Gastroesophageal sphincter (tissue), 4 donors: ENCODE results near the gene CBX7. TPM values are rescaled to one million over a fixed set of nuclear protein-coding genes. Genes with fewer than 3 reads are reported as not detected.

ENCODE experiments used
- ATAC-seq: fragments of 150-250 bp; one replicate; pipeline ENCODE4 v1.9.1; 2016; ENCODE audit warnings: mild to moderate bottlenecking, moderate library complexity
- H3K27ac ChIP-seq, 4 donors: fragments of 200-600 bp; sonication (generic) in 3 of 4; 1 replicate in 3 of 4; 2 replicates in 1 of 4; pipeline ENCODE4 v1.5.1; 2016 to 2019
- H3K27me3 ChIP-seq: fragments of 200-600 bp; sonication (generic); one replicate; pipeline ENCODE4 v1.5.1; 2019
- H3K36me3 ChIP-seq, 2 donors: fragments of 200-600 bp; sonication (generic); one replicate each; pipeline ENCODE4 v1.5.1; 2019; ENCODE audit warnings: control low read depth in 1 of 2
- H3K4me1 ChIP-seq, 3 donors: fragments of 200-600 bp; sonication (generic); 1 replicate in 2 of 3; 2 replicates in 1 of 3; pipeline ENCODE4 v1.5.1; 2016 to 2019; ENCODE audit warnings: control low read depth in 2 of 3
- H3K4me3 ChIP-seq, 2 donors: fragments of 200-600 bp; sonication (generic); one replicate each; pipeline ENCODE4 v1.5.1; 2019; ENCODE audit warnings: mild to moderate bottlenecking in 1 of 2, moderate library complexity in 1 of 2
- H3K9me3 ChIP-seq, 3 donors: fragments of 200-600 bp; sonication (generic); one replicate each; pipeline ENCODE4 v1.5.1; 2017 to 2019; ENCODE audit warnings: control low read depth in 2 of 3
- EP300 ChIP-seq: sonication (generic); formaldehyde crosslinking; IDR thresholded peaks from one replicate; pipeline ENCODE4 v1.6.1; 2017; ENCODE audit warnings: antibody characterized with exemption, mild to moderate bottlenecking
- POLR2A ChIP-seq, 2 donors: fragments of 450-650 bp; IDR thresholded peaks; one replicate each; pipeline ENCODE4 v1.6.1; 2017; ENCODE audit warnings: antibody characterized with exemption in 2 of 2, mild to moderate bottlenecking in 2 of 2, moderate library complexity in 1 of 2
- POLR2AphosphoS5 ChIP-seq: sonication (generic); formaldehyde crosslinking; IDR thresholded peaks from one replicate; pipeline ENCODE4 v1.6.1; 2017; ENCODE audit warnings: antibody characterized with exemption
- WGBS, 2 donors: methylation state at CpG; one replicate each; pipeline ENCODE4 v1.1.5; 2018; ENCODE audit warnings: low coverage in 1 of 2; 5-methylcytosine and 5-hydroxymethylcytosine counted together
- total RNA-seq, 4 donors: library from RNA; depleted of rRNA; stranded (reverse); fragments of >200 nt; gene quantifications; one replicate each; pipeline ENCODE4 v1.1.0, GENCODE V29; 2016
- TF ChIP-seq, protein P1 (sequence below), 4 experiments: fragments of 200-600 bp in 2 of 4; fragments of 450-650 bp in 2 of 4; sonication (generic) in 1 of 4; IDR thresholded peaks; one replicate each; pipeline ENCODE4 v1.5.1; 2017 to 2019; ENCODE audit warnings: antibody characterized with exemption in 4 of 4, mild to moderate bottlenecking in 2 of 4, moderate library complexity in 2 of 4

The CBX7 gene
- total RNA-seq, 4 donors from 2014 or later: 102 to 223 (median 171) TPM

- TF ChIP-seq POLR2A (IDR thresholded peaks at IDR 0.05) (no peak), POLR2AphosphoS5 (no peak), EP300 (no peak)
- TF ChIP-seq, protein P1, sequence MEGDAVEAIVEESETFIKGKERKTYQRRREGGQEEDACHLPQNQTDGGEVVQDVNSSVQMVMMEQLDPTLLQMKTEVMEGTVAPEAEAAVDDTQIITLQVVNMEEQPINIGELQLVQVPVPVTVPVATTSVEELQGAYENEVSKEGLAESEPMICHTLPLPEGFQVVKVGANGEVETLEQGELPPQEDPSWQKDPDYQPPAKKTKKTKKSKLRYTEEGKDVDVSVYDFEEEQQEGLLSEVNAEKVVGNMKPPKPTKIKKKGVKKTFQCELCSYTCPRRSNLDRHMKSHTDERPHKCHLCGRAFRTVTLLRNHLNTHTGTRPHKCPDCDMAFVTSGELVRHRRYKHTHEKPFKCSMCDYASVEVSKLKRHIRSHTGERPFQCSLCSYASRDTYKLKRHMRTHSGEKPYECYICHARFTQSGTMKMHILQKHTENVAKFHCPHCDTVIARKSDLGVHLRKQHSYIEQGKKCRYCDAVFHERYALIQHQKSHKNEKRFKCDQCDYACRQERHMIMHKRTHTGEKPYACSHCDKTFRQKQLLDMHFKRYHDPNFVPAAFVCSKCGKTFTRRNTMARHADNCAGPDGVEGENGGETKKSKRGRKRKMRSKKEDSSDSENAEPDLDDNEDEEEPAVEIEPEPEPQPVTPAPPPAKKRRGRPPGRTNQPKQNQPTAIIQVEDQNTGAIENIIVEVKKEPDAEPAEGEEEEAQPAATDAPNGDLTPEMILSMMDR (IDR thresholded peaks at IDR 0.05): no peak
- no peak for ATAC-seq
- H3K4me3 ChIP-seq: no peak overlapping the region
- H3K4me1 ChIP-seq: peaks cover 0 to 10% (median 0%) of the 10 kb centered on the region in 3 donors
- H3K27me3 ChIP-seq: peaks cover 9% of the 10 kb centered on the region
- no peaks in the 10 kb centered on the region for H3K9me3 ChIP-seq
- H3K36me3 ChIP-seq: no peaks in the 10 kb centered on the region
- no peak overlapping the region for H3K27ac ChIP-seq
- WGBS, 2 donors: 80 to 91% methylated on average over 3 to 7 of the region's 8 CpGs
Observed at GRCh38 chr22:39098576-39098975, 53.9 kb downstream of the CBX7 start.

DNA sequence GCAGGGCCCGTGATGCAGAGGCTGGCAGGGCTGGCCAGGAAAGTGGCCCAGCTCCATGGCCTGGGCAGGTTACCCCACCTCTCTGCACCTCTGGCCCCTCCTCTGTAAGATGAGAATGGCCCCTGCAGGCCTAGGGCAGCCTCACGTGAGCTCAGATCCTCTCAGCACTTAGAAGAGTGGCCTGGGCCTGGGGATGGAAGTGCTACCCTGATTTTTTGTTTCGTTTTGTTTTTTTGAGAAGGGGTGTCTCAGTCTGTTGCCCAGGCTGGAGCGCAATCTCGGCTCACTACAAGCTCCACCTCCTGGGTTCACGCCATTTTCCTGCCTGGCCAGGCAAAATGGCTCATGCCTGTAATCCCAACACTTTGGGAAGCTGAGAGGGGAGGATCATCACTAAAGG, 54.5 kb downstream of the CBX7 start:
- Histone ChIP-seq H3K36me3 (no peaks in the 10 kb centered on the region), H3K4me3 (no peak overlapping the region), H3K27ac (peak overlapping the region in 1 of 4 donors; percentile 11), H3K9me3 (no peaks in the 10 kb centered on the region), H3K27me3 (peaks cover 9% of the 10 kb centered on the region), H3K4me1 (peaks cover 0 to 10% (median 0%) of the 10 kb centered on the region in 3 donors)
- WGBS, 2 donors: 63 to 80% methylated on average over 1 to 6 of the region's 6 CpGs
- ATAC-seq: no peak
- TF ChIP-seq POLR2A (IDR thresholded peaks at IDR 0.05) (no peak), POLR2AphosphoS5 (no peak), EP300 (no peak)
- TF ChIP-seq, protein P1 (IDR thresholded peaks at IDR 0.05): no peak

- Histone ChIP-seq H3K36me3 (no peaks in the 10 kb centered on the region), H3K4me3 (no peak within 1 kb of the TSS), H3K27ac (peak within 1 kb of the TSS in 3 of 4 donors; percentile 3 to 32 (median 11)), H3K27me3 (peaks cover 7% of the 10 kb centered on the region), H3K9me3 (no peaks in the 10 kb centered on the region), H3K4me1 (peaks cover 0 to 10% (median 0%) of the 10 kb centered on the region in 3 donors)
- 13 to 78% methylated on average over 1 to 3 of the region's 9 CpGs for WGBS, 2 donors
- no peak for TF ChIP-seq POLR2AphosphoS5
- TF ChIP-seq EP300: no peak
- TF ChIP-seq, protein P1 (IDR thresholded peaks at IDR 0.05): no peak
- TF ChIP-seq POLR2A (IDR thresholded peaks at IDR 0.05): no peak
- ATAC-seq: no peak
Observed at GRCh38 chr22:39097098-39098020, 55.1 kb downstream of the CBX7 start, which contains the start of gene APOBEC3H. Gene APOBEC3H, plus strand, starts transcription at chr22:39097244. Its CDS starts 3,035 bp downstream, at chr22:39100279.

GRCh38 chr22:39095971-39096370, 56.5 kb downstream of the CBX7 start:
- Histone ChIP-seq H3K4me3 (no peak overlapping the region), H3K36me3 (no peaks in the 10 kb centered on the region), H3K27me3 (no peaks in the 10 kb centered on the region), H3K9me3 (no peaks in the 10 kb centered on the region), H3K4me1 (peaks cover 0 to 10% (median 0%) of the 10 kb centered on the region in 3 donors), H3K27ac (no peak overlapping the region)
- 40 to 44% methylated on average over 1 of the region's 3 CpGs for WGBS, 2 donors
- TF ChIP-seq, protein P1 (IDR thresholded peaks at IDR 0.05): no peak
- no peak for TF ChIP-seq POLR2A (IDR thresholded peaks at IDR 0.05)
- TF ChIP-seq EP300: no peak
- ATAC-seq: no peak
